HCT116 (cell line): ENCODE results near the gene DENND4B. TPM values are rescaled to one million over a fixed set of nuclear protein-coding genes. Genes with fewer than 3 reads are reported as not detected.

Experiments used
- ATAC-seq: fragments of 200-7000 bp; cut with Tn5 transposase; 2 replicates; pipeline ENCODE4 v1.9.1; 2020; ENCODE audit warnings: mild to moderate bottlenecking, moderate library complexity
- BruUV-seq: library from RNA; stranded (reverse); fragments of 400-500 nt; replicated peaks from 2 replicates; lab custom pipeline; 2021; lab: Mats Ljungman, UMichigan
- CTCF ChIA-PET: fragments of 300-600 bp; sonication (Branson Sonifier 250); formaldehyde crosslinking; loops from one replicate; lab custom pipeline; 2021; ENCODE audit warnings: antibody characterized with exemption; lab: Charles Lee
- POLR2A ChIA-PET: fragments of 300-600, 350-600 bp; sonication (Branson Sonifier 250); formaldehyde crosslinking; loops from one replicate; lab custom pipeline; 2021; ENCODE audit warnings: antibody characterized with exemption; lab: Charles Lee
- RAD21 ChIA-PET, 2 experiments: fragments of 300-600 bp; sonication (Branson Sonifier 250); formaldehyde crosslinking; loops; one replicate each; lab custom pipeline; 2023; ENCODE audit warnings: low total read pairs in 2 of 2; ENCODE audit not compliant: uncharacterized antibody in 2 of 2, unreplicated experiment in 2 of 2, low non-redundant PET in 1 of 2; lab: Charles Lee
- DNase-seq: peaks from one replicate; pipeline ENCODE4 v3.0.0-alpha.2; 2010; ENCODE audit warnings: low read depth, low spot score
- H2AFZ ChIP-seq: fragments of 200-600 bp; shearing (Covaris generic), sonication (generic); 2 replicates; pipeline ENCODE4 v1.6.1; 2017; ENCODE audit warnings: low read depth, mixed run types, mixed read lengths, antibody characterized with exemption, low read length; ENCODE audit not compliant: poor library complexity, severe bottlenecking
- H3K27ac ChIP-seq: 2 replicates; pipeline ENCODE4 v1.5.1; 2012; ENCODE audit warnings: low read depth, low read length
- H3K27me3 ChIP-seq: fragments of 200-600 bp; sonication (generic); 2 replicates; pipeline ENCODE4 v1.6.1; 2016; ENCODE audit warnings: mixed run types, low read length, mixed read lengths; ENCODE audit not compliant: insufficient read depth
- H3K36me3 ChIP-seq, 2 experiments: fragments of 200-500 bp in 1 of 2; fragments of 200-600 bp in 1 of 2; sonication (Bioruptor generic) in 1 of 2; sonication (generic) in 1 of 2; 2 replicates each; pipeline versions ENCODE4 v1.5.1 to v1.6.1; 2014 to 2016; ENCODE audit warnings: low read length in 2 of 2, inconsistent platforms in 1 of 2, mixed read lengths in 1 of 2, mixed run types in 1 of 2; ENCODE audit not compliant: insufficient read depth in 2 of 2, control insufficient read depth in 1 of 2
- H3K4me1 ChIP-seq, 2 experiments: fragments of 200-600 bp in 1 of 2; sonication (generic) in 1 of 2; 2 replicates each; pipeline versions ENCODE4 v1.5.1 to v1.6.1; 2012 to 2017; ENCODE audit warnings: low read length in 2 of 2, inconsistent platforms in 1 of 2, mild to moderate bottlenecking in 1 of 2, mixed read lengths in 1 of 2, mixed run types in 1 of 2, moderate library complexity in 1 of 2; ENCODE audit not compliant: insufficient read depth in 2 of 2, control insufficient read depth in 1 of 2
- H3K4me2 ChIP-seq: fragments of 200-600 bp; sonication (generic); 2 replicates; pipeline ENCODE4 v1.6.1; 2017; ENCODE audit warnings: mixed run types, low read length, mixed read lengths
- H3K4me3 ChIP-seq, 2 experiments: fragments of 200-600 bp in 1 of 2; sonication (generic) in 1 of 2; replicated peaks in 1 of 2; 2 replicates each; pipeline ENCODE4 v1.5.1; 2011 to 2016; ENCODE audit warnings: low read length in 2 of 2, control low read depth in 1 of 2, low read depth in 1 of 2, mild to moderate bottlenecking in 1 of 2, mixed read lengths in 1 of 2, mixed run types in 1 of 2
- H3K79me2 ChIP-seq: fragments of 200-600 bp; sonication (generic); 2 replicates; pipeline ENCODE4 v1.6.1; 2017; ENCODE audit warnings: mild to moderate bottlenecking, mixed run types, low read length, moderate library complexity, mixed read lengths; ENCODE audit not compliant: insufficient read depth
- H3K9ac ChIP-seq: fragments of 200-600 bp; sonication (generic); 2 replicates; pipeline ENCODE4 v1.6.1; 2016; ENCODE audit warnings: low read length, mixed read lengths
- H3K9me2 ChIP-seq: fragments of 200-600 bp; sonication (generic), shearing (Covaris generic); 2 replicates; pipeline ENCODE4 v1.6.1; 2017; ENCODE audit warnings: mixed run types, mild to moderate bottlenecking, moderate library complexity; ENCODE audit not compliant: insufficient read depth
- H3K9me3 ChIP-seq, 2 experiments: fragments of 200-500 bp in 1 of 2; fragments of 200-600 bp in 1 of 2; sonication (Bioruptor generic) in 1 of 2; sonication (generic) in 1 of 2; 2 replicates each; pipeline ENCODE4 v1.6.1; 2014 to 2017; ENCODE audit warnings: low read length in 2 of 2, mixed read lengths in 2 of 2, inconsistent platforms in 1 of 2, low read depth in 1 of 2, mild to moderate bottlenecking in 1 of 2, mixed run types in 1 of 2, moderate library complexity in 1 of 2; ENCODE audit not compliant: control insufficient read depth in 1 of 2, insufficient read depth in 1 of 2
- H4K20me1 ChIP-seq: fragments of 200-600 bp; sonication (generic), shearing (Covaris generic); 2 replicates; pipeline ENCODE4 v1.6.1; 2017; ENCODE audit warnings: mixed run types, mild to moderate bottlenecking, moderate library complexity; ENCODE audit not compliant: insufficient read depth
- ATF3 ChIP-seq: IDR thresholded peaks from 2 replicates; pipeline ENCODE4 v1.6.1; 2012
- EGR1 ChIP-seq: IDR thresholded peaks from 2 replicates; pipeline ENCODE4 v1.6.1; 2012; ENCODE audit warnings: low read depth
- ELF1 ChIP-seq: IDR thresholded peaks from 2 replicates; pipeline ENCODE4 v1.6.1; 2012; ENCODE audit warnings: low read depth, borderline replicate concordance
- EZH2 ChIP-seq: fragments of 200-600 bp; sonication (generic); IDR thresholded peaks from 2 replicates; pipeline ENCODE4 v1.6.1; 2017; ENCODE audit warnings: antibody characterized with exemption, mixed run types
- JUND ChIP-seq: IDR thresholded peaks from 2 replicates; pipeline ENCODE4 v1.6.1; 2012
- POLR2A ChIP-seq: IDR thresholded peaks from 2 replicates; pipeline ENCODE4 v1.7.0; 2011; ENCODE audit warnings: borderline replicate concordance; ENCODE audit not compliant: insufficient read depth, insufficient read length; ENCODE audit errors: extremely low read depth
- RAD21 ChIP-seq: IDR thresholded peaks from 2 replicates; pipeline ENCODE4 v1.6.1; 2012; ENCODE audit warnings: low read depth, mild to moderate bottlenecking
- SP1 ChIP-seq: IDR thresholded peaks from 2 replicates; pipeline ENCODE4 v1.6.1; 2012; ENCODE audit warnings: low read depth
- SRF ChIP-seq: IDR thresholded peaks from 2 replicates; pipeline ENCODE4 v1.6.1; 2012; ENCODE audit warnings: low read depth
- TCF7L2 ChIP-seq: IDR thresholded peaks from 2 replicates; pipeline ENCODE4 v1.7.0; 2011; ENCODE audit warnings: borderline replicate concordance, inconsistent platforms; ENCODE audit not compliant: insufficient read depth, insufficient read length; ENCODE audit errors: extremely low read depth
- ZBTB33 ChIP-seq: IDR thresholded peaks from 2 replicates; pipeline ENCODE4 v1.6.1; 2011; ENCODE audit warnings: mild to moderate bottlenecking, low read length, moderate library complexity; ENCODE audit not compliant: insufficient replicate concordance; ENCODE audit errors: extremely low read depth
- ZFX ChIP-seq: fragments of 450-650 bp; IDR thresholded peaks from 2 replicates; pipeline ENCODE4 v1.6.1; 2017
- intact Hi-C: fragments of 100-400 bp; cut with micrococcal nuclease; formaldehyde crosslinking; loops from 2 replicates; pipeline ENCODE4 v1.10.0; 2022
- total RNA-seq: library from RNA; stranded (reverse); gene quantifications from one replicate; pipeline ENCODE4 v1.2.1, GENCODE V29; 2021; ENCODE audit not compliant: unreplicated experiment
- TF ChIP-seq, protein P1 (sequence below): IDR thresholded peaks from 2 replicates; pipeline ENCODE4 v1.6.1; 2012

Gene DENND4B
- total RNA-seq, 1 experiment from 2014 or later: 70.8 TPM

GRCh38 chr1:153941826-153942725 is 4.4 kb downstream of the DENND4B start:
- TF ChIP-seq EGR1: no peak
- no peak for TF ChIP-seq SRF
- no peak for TF ChIP-seq EZH2
- no peak for TF ChIP-seq TCF7L2
- TF ChIP-seq, protein P1, sequence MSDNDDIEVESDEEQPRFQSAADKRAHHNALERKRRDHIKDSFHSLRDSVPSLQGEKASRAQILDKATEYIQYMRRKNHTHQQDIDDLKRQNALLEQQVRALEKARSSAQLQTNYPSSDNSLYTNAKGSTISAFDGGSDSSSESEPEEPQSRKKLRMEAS: no peak
- no peak for TF ChIP-seq ATF3
- TF ChIP-seq ELF1: no peak
- H3K27ac ChIP-seq: no peak overlapping the region
- H3K4me1 ChIP-seq: peaks cover 6 to 15% of the 10 kb centered on the region in 2 experiments; a peak in 3 of 4 replicates
- no TSS peak for BruUV-seq
- H3K79me2 ChIP-seq: peaks cover 24% of the 10 kb centered on the region; the same call in 1 of the 2 replicates
- H3K27me3 ChIP-seq: no peaks in the 10 kb centered on the region
- DNase-seq: no peak
- ATAC-seq: no peak
- H4K20me1 ChIP-seq: no peaks in the 10 kb centered on the region
- no peak overlapping the region for H3K4me3 ChIP-seq
- intact Hi-C loops: no loop called here
- peaks cover 3 to 16% of the 10 kb centered on the region in 2 experiments; a peak in 2 of 4 replicates for H3K36me3 ChIP-seq
- no peak overlapping the region for H3K4me2 ChIP-seq
- H3K9ac ChIP-seq: no peak overlapping the region
- POLR2A ChIA-PET: no interaction called here
- H3K9me2 ChIP-seq: no peaks in the 10 kb centered on the region
- RAD21 ChIA-PET: no interaction called here
- CTCF ChIA-PET: no interaction called here
- H3K9me3 ChIP-seq: no peaks in the 10 kb centered on the region
- H2AFZ ChIP-seq: no peak overlapping the region

GRCh38 chr1:153940756-153941155 is 5.8 kb downstream of the DENND4B start:
- no peaks in the 10 kb centered on the region for H3K9me2 ChIP-seq
- peaks cover 19% of the 10 kb centered on the region; the same call in 1 of the 2 replicates for H3K79me2 ChIP-seq
- no peaks in the 10 kb centered on the region for H3K27me3 ChIP-seq
- BruUV-seq: no TSS peak
- DNase-seq (no peak), ATAC-seq (no peak)
- intact Hi-C loops: no loop called here
- no peak overlapping the region for H3K4me2 ChIP-seq
- RAD21 ChIA-PET: no interaction called here
- H3K4me1 ChIP-seq: peaks cover 6 to 10% of the 10 kb centered on the region in 2 experiments; a peak in 3 of 4 replicates
- no peak overlapping the region for H3K4me3 ChIP-seq
- no peak overlapping the region for H3K27ac ChIP-seq
- H3K9me3 ChIP-seq: no peaks in the 10 kb centered on the region
- CTCF ChIA-PET: no interaction called here
- H3K36me3 ChIP-seq: peaks cover 11 to 22% of the 10 kb centered on the region in 2 experiments; a peak in 3 of 4 replicates
- no peaks in the 10 kb centered on the region for H4K20me1 ChIP-seq
- POLR2A ChIA-PET: interaction anchor here (1.1 kb wide), 1 partner anchor 37 kb away, joined by 3 read pairs; the partner anchor contains the start of gene JTB
- H2AFZ ChIP-seq: no peak overlapping the region
- H3K9ac ChIP-seq: no peak overlapping the region
- TF ChIP-seq RAD21: no peak
- TF ChIP-seq JUND: no peak
- no peak for TF ChIP-seq ZBTB33
- no peak for TF ChIP-seq SP1
- no peak for TF ChIP-seq ZFX
- no peak for TF ChIP-seq POLR2A
